Tibial nerve (tissue), 4 donors: ENCODE data around the gene PRTFDC1.

Source experiments
- CTCF ChIP-seq, 5 experiments: fragments of 200-600 bp in 3 of 5; fragments of 450-650 bp in 2 of 5; sonication (generic) in 3 of 5; IDR thresholded peaks; one replicate each; pipeline ENCODE4 v1.5.1; 2016 to 2019; ENCODE audit warnings: antibody characterized with exemption in 5 of 5, mild to moderate bottlenecking in 3 of 5, moderate library complexity in 2 of 5
- EP300 ChIP-seq, 2 donors: sonication (generic); formaldehyde crosslinking; IDR thresholded peaks; one replicate each; pipeline ENCODE4 v1.6.1; 2017; ENCODE audit warnings: antibody characterized with exemption in 2 of 2, mild to moderate bottlenecking in 1 of 2
- POLR2A ChIP-seq, 2 donors: fragments of 450-650 bp; IDR thresholded peaks; one replicate each; pipeline ENCODE4 v1.6.1; 2017; ENCODE audit warnings: antibody characterized with exemption in 2 of 2, mild to moderate bottlenecking in 2 of 2, moderate library complexity in 2 of 2

- TF ChIP-seq CTCF (IDR thresholded peaks at IDR 0.05) (no peak), POLR2A (IDR thresholded peaks at IDR 0.05) (no peak), EP300 (IDR thresholded peaks at IDR 0.05) (no peak)
Observed at GRCh38 chr10:24902400-24902728, 50.0 kb downstream of the PRTFDC1 start.
